ENCODE results near the gene THOC3. TPM values are rescaled to one million over a fixed set of nuclear protein-coding genes. Genes with fewer than 3 reads are reported as not detected.
"Not testable (repeated sequence)": the region's sequence is repeated elsewhere in the genome, so short reads cannot be mapped to it uniquely, and the experiment has no call there.

Gene THOC3
- total and polyA plus RNA-seq, 2 donors (not counting 3 experiments of a cell fraction or from before 2014, with no cell fraction given) = 55.2 to 66.3 TPM

GRCh38 chr5:175997979-175998378 lies 29.9 kb upstream of the THOC3 start:
- dilution Hi-C loops (cut with MboI; ENCODE audit: extremely low pct_ligation_motif_present, low sequenced_read_pairs); H3K4me2 ChIP-seq (ENCODE audit: insufficient read depth, low read length); DNase-seq (ENCODE audit: low read depth, low spot score); H3K9me1 ChIP-seq (replicated peaks; ENCODE audit: control insufficient read depth, extremely low read depth, insufficient read depth, low read length); H3K27me3 ChIP-seq (ENCODE audit: control insufficient read depth in 2 of 2, insufficient read depth in 2 of 2, low read length in 2 of 2); H3K4me3 ChIP-seq (replicated peaks in 1 of 3; ENCODE audit: insufficient read depth in 1 of 3, low read depth in 1 of 3, low read length in 3 of 3); H4K20me1 ChIP-seq (replicated peaks; ENCODE audit: control insufficient read depth, extremely low read depth, insufficient read depth, low read length); H3K4me1 ChIP-seq (ENCODE audit: control insufficient read depth, extremely low read depth, insufficient read depth, low read length); H3K27ac ChIP-seq (ENCODE audit: insufficient read depth, low read depth, low read length); H3K36me3 ChIP-seq (ENCODE audit: control insufficient read depth in 2 of 2, extremely low read depth in 1 of 2, insufficient read depth in 2 of 2, low read length in 2 of 2); H3K79me2 ChIP-seq (ENCODE audit: control insufficient read depth, insufficient read depth, low read length); CTCF ChIA-PET; intact Hi-C loops (cut with micrococcal nuclease); H2AFZ ChIP-seq (ENCODE audit: low read depth, low read length); H3K9me3 ChIP-seq (replicated peaks; ENCODE audit: control insufficient read depth, insufficient read depth, low read length); H3K9ac ChIP-seq (replicated peaks; ENCODE audit: extremely low read depth, insufficient read depth, low read length); BruUV-seq (replicated peaks); POLR2A ChIA-PET: not testable (repeated sequence)
- peak; percentile 69 for FAIRE-seq

- H3K36me3 ChIP-seq (ENCODE audit: control insufficient read depth in 2 of 2, extremely low read depth in 1 of 2, insufficient read depth in 2 of 2, low read length in 2 of 2); H3K9me1 ChIP-seq (replicated peaks; ENCODE audit: control insufficient read depth, extremely low read depth, insufficient read depth, low read length); intact Hi-C loops (cut with micrococcal nuclease); CTCF ChIA-PET; FAIRE-seq; H3K27me3 ChIP-seq (ENCODE audit: control insufficient read depth in 2 of 2, insufficient read depth in 2 of 2, low read length in 2 of 2); dilution Hi-C loops (cut with MboI; ENCODE audit: extremely low pct_ligation_motif_present, low sequenced_read_pairs); H3K4me1 ChIP-seq (ENCODE audit: control insufficient read depth, extremely low read depth, insufficient read depth, low read length); H3K79me2 ChIP-seq (ENCODE audit: control insufficient read depth, insufficient read depth, low read length); H2AFZ ChIP-seq (ENCODE audit: low read depth, low read length); H4K20me1 ChIP-seq (replicated peaks; ENCODE audit: control insufficient read depth, extremely low read depth, insufficient read depth, low read length); H3K27ac ChIP-seq (ENCODE audit: insufficient read depth, low read depth, low read length); H3K9me3 ChIP-seq (replicated peaks; ENCODE audit: control insufficient read depth, insufficient read depth, low read length); BruUV-seq (replicated peaks); H3K4me3 ChIP-seq (replicated peaks in 1 of 3; ENCODE audit: insufficient read depth in 1 of 3, low read depth in 1 of 3, low read length in 3 of 3); POLR2A ChIA-PET; H3K4me2 ChIP-seq (ENCODE audit: insufficient read depth, low read length); H3K9ac ChIP-seq (replicated peaks; ENCODE audit: extremely low read depth, insufficient read depth, low read length); DNase-seq (ENCODE audit: low read depth, low spot score): not testable (repeated sequence)
Measured at GRCh38 chr5:175997495-175997894, 29.4 kb upstream of the THOC3 start.

GRCh38 chr5:175996791-175997190 lies 28.7 kb upstream of the THOC3 start:
- BruUV-seq (replicated peaks); FAIRE-seq; H3K9ac ChIP-seq (replicated peaks; ENCODE audit: extremely low read depth, insufficient read depth, low read length); H3K36me3 ChIP-seq (ENCODE audit: control insufficient read depth in 2 of 2, extremely low read depth in 1 of 2, insufficient read depth in 2 of 2, low read length in 2 of 2); H3K4me3 ChIP-seq (replicated peaks in 1 of 3; ENCODE audit: insufficient read depth in 1 of 3, low read depth in 1 of 3, low read length in 3 of 3); CTCF ChIA-PET; H3K79me2 ChIP-seq (ENCODE audit: control insufficient read depth, insufficient read depth, low read length); H3K27me3 ChIP-seq (ENCODE audit: control insufficient read depth in 2 of 2, insufficient read depth in 2 of 2, low read length in 2 of 2); H3K4me2 ChIP-seq (ENCODE audit: insufficient read depth, low read length); H3K4me1 ChIP-seq (ENCODE audit: control insufficient read depth, extremely low read depth, insufficient read depth, low read length); POLR2A ChIA-PET; DNase-seq (ENCODE audit: low read depth, low spot score); H4K20me1 ChIP-seq (replicated peaks; ENCODE audit: control insufficient read depth, extremely low read depth, insufficient read depth, low read length); H3K9me3 ChIP-seq (replicated peaks; ENCODE audit: control insufficient read depth, insufficient read depth, low read length); H3K27ac ChIP-seq (ENCODE audit: insufficient read depth, low read depth, low read length); H2AFZ ChIP-seq (ENCODE audit: low read depth, low read length); intact Hi-C loops (cut with micrococcal nuclease); H3K9me1 ChIP-seq (replicated peaks; ENCODE audit: control insufficient read depth, extremely low read depth, insufficient read depth, low read length); dilution Hi-C loops (cut with MboI; ENCODE audit: extremely low pct_ligation_motif_present, low sequenced_read_pairs): not testable (repeated sequence)

GRCh38 chr5:175995506-175995905 lies 27.4 kb upstream of the THOC3 start:
- DNase-seq (ENCODE audit: low read depth, low spot score); H3K27me3 ChIP-seq (ENCODE audit: control insufficient read depth in 2 of 2, insufficient read depth in 2 of 2, low read length in 2 of 2); H3K79me2 ChIP-seq (ENCODE audit: control insufficient read depth, insufficient read depth, low read length); H3K9me1 ChIP-seq (replicated peaks; ENCODE audit: control insufficient read depth, extremely low read depth, insufficient read depth, low read length); H3K4me2 ChIP-seq (ENCODE audit: insufficient read depth, low read length); H3K27ac ChIP-seq (ENCODE audit: insufficient read depth, low read depth, low read length); dilution Hi-C loops (cut with MboI; ENCODE audit: extremely low pct_ligation_motif_present, low sequenced_read_pairs); H3K4me1 ChIP-seq (ENCODE audit: control insufficient read depth, extremely low read depth, insufficient read depth, low read length); FAIRE-seq; CTCF ChIA-PET; H3K4me3 ChIP-seq (replicated peaks in 1 of 3; ENCODE audit: insufficient read depth in 1 of 3, low read depth in 1 of 3, low read length in 3 of 3); BruUV-seq (replicated peaks); intact Hi-C loops (cut with micrococcal nuclease); H3K36me3 ChIP-seq (ENCODE audit: control insufficient read depth in 2 of 2, extremely low read depth in 1 of 2, insufficient read depth in 2 of 2, low read length in 2 of 2); H3K9ac ChIP-seq (replicated peaks; ENCODE audit: extremely low read depth, insufficient read depth, low read length); H2AFZ ChIP-seq (ENCODE audit: low read depth, low read length); H3K9me3 ChIP-seq (replicated peaks; ENCODE audit: control insufficient read depth, insufficient read depth, low read length); H4K20me1 ChIP-seq (replicated peaks; ENCODE audit: control insufficient read depth, extremely low read depth, insufficient read depth, low read length); POLR2A ChIA-PET: not testable (repeated sequence)
